OCI-LY1 (cell line): ENCODE data around the gene FRAS1.

Source experiments
- H2AFZ ChIP-seq: fragments of 200-600 bp; sonication (generic), shearing (Covaris generic); 2 replicates; pipeline ENCODE4 v1.6.0; 2014; ENCODE audit warnings: antibody characterized with exemption, mild to moderate bottlenecking, low read length
- H3F3A ChIP-seq: fragments of 200-600 bp; sonication (generic), shearing (Covaris generic); 2 replicates; pipeline ENCODE4 v1.6.0; 2014; ENCODE audit warnings: mild to moderate bottlenecking, antibody characterized with exemption, low read length, moderate library complexity; ENCODE audit not compliant: insufficient read depth
- H3K27ac ChIP-seq: fragments of 200-600 bp; sonication (generic); 2 replicates; pipeline ENCODE4 v1.5.1; 2014; ENCODE audit warnings: low read length, mixed run types, mild to moderate bottlenecking, low read depth; ENCODE audit not compliant: poor library complexity, severe bottlenecking
- H3K27me3 ChIP-seq: fragments of 200-600 bp; sonication (generic); 2 replicates; pipeline ENCODE4 v1.6.0; 2014; ENCODE audit warnings: antibody characterized with exemption, mild to moderate bottlenecking, low read length, moderate library complexity; ENCODE audit not compliant: insufficient read depth
- H3K36me3 ChIP-seq: fragments of 200-600 bp; sonication (generic); 2 replicates; pipeline ENCODE4 v1.6.1; 2014; ENCODE audit warnings: mild to moderate bottlenecking, antibody characterized with exemption, low read length, moderate library complexity, mixed read lengths; ENCODE audit not compliant: insufficient read depth
- H3K4me1 ChIP-seq: fragments of 200-600 bp; sonication (generic); 2 replicates; pipeline ENCODE4 v1.5.1; 2014; ENCODE audit warnings: mild to moderate bottlenecking, low read length, moderate library complexity; ENCODE audit not compliant: insufficient read depth, severe bottlenecking
- H3K4me2 ChIP-seq: fragments of 200-600 bp; sonication (generic), shearing (Covaris generic); 2 replicates; pipeline ENCODE4 v1.6.1; 2014; ENCODE audit warnings: low read length
- H3K4me3 ChIP-seq: fragments of 200-600 bp; sonication (generic); 2 replicates; pipeline ENCODE4 v1.5.1; 2014; ENCODE audit warnings: low read length, low read depth, mild to moderate bottlenecking, mixed read lengths; ENCODE audit not compliant: poor library complexity, severe bottlenecking
- H3K79me2 ChIP-seq: fragments of 200-600 bp; shearing (Covaris generic); 2 replicates; pipeline ENCODE4 v1.6.1; 2016; ENCODE audit warnings: mixed run types, low read length, mixed read lengths; ENCODE audit not compliant: insufficient read depth
- H3K9ac ChIP-seq: fragments of 200-600 bp; sonication (generic), shearing (Covaris generic); 2 replicates; pipeline ENCODE4 v1.6.1; 2014; ENCODE audit warnings: mild to moderate bottlenecking, low read length, mixed read lengths
- H3K9me2 ChIP-seq: fragments of 200-600 bp; sonication (generic), shearing (Covaris generic); 2 replicates; pipeline ENCODE4 v1.6.1; 2014; ENCODE audit warnings: low read depth, mild to moderate bottlenecking, low read length, mixed read lengths
- H3K9me3 ChIP-seq: fragments of 200-600 bp; shearing (Covaris generic); 2 replicates; pipeline ENCODE4 v1.6.1; 2014; ENCODE audit warnings: low read length, mixed read lengths
- H4K20me1 ChIP-seq: fragments of 200-600 bp; sonication (generic), shearing (Covaris generic); 2 replicates; pipeline ENCODE4 v1.6.0; 2016; ENCODE audit warnings: mild to moderate bottlenecking, low read length; ENCODE audit not compliant: insufficient read depth
- EZH2 ChIP-seq: fragments of 200-600 bp; sonication (generic), shearing (Covaris generic); IDR thresholded peaks from 2 replicates; pipeline ENCODE4 v1.8.0; 2017; ENCODE audit warnings: borderline replicate concordance, mixed run types, mild to moderate bottlenecking, antibody characterized with exemption, low read length, moderate library complexity, mixed read lengths
- TF ChIP-seq, protein P1 (sequence below): fragments of 200-600 bp; sonication (generic), shearing (Covaris generic); IDR thresholded peaks from 2 replicates; pipeline ENCODE4 v1.5.1; 2017; ENCODE audit warnings: mild to moderate bottlenecking, antibody characterized with exemption, low read length, moderate library complexity, mixed read lengths

Gene FRAS1

DNA sequence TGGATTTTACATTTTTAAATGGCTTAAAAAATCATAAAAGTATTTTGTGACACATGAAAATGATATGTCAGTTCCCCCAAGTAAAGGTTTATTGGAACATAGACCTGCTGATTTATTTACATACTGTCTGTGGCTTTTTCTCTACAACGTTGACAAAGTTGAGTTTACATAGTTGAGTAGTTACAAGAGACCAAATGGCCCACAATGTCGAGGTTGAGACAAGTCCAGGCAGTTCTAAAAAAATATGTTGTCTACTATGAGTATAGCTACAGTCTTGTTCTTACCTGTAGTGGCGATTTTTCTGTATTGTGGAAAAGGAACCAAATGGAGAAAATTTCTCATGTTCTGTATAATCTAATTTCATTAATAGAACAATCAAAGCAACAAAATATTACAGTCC is 163.2 kb downstream of the FRAS1 start:
- no peaks in the 10 kb centered on the region for H3K27me3 ChIP-seq
- no peaks in the 10 kb centered on the region for H4K20me1 ChIP-seq
- TF ChIP-seq, protein P1, sequence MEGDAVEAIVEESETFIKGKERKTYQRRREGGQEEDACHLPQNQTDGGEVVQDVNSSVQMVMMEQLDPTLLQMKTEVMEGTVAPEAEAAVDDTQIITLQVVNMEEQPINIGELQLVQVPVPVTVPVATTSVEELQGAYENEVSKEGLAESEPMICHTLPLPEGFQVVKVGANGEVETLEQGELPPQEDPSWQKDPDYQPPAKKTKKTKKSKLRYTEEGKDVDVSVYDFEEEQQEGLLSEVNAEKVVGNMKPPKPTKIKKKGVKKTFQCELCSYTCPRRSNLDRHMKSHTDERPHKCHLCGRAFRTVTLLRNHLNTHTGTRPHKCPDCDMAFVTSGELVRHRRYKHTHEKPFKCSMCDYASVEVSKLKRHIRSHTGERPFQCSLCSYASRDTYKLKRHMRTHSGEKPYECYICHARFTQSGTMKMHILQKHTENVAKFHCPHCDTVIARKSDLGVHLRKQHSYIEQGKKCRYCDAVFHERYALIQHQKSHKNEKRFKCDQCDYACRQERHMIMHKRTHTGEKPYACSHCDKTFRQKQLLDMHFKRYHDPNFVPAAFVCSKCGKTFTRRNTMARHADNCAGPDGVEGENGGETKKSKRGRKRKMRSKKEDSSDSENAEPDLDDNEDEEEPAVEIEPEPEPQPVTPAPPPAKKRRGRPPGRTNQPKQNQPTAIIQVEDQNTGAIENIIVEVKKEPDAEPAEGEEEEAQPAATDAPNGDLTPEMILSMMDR, result no peak
- no peak for TF ChIP-seq EZH2
- H3K4me3 ChIP-seq, result no peak overlapping the region
- H3F3A ChIP-seq, result no peaks in the 10 kb centered on the region
- no peak overlapping the region for H3K9ac ChIP-seq
- H3K79me2 ChIP-seq, result no peaks in the 10 kb centered on the region
- H3K9me2 ChIP-seq, result no peaks in the 10 kb centered on the region
- no peaks in the 10 kb centered on the region for H3K9me3 ChIP-seq
- H3K4me1 ChIP-seq, result no peaks in the 10 kb centered on the region
- no peak overlapping the region for H3K4me2 ChIP-seq
- H3K27ac ChIP-seq, result no peak overlapping the region
- H3K36me3 ChIP-seq, result no peaks in the 10 kb centered on the region
- no peak overlapping the region for H2AFZ ChIP-seq

GRCh38 chr4:78222575-78223186 is 165.6 kb downstream of the FRAS1 start:
- Histone ChIP-seq H3K36me3 (no peaks in the 10 kb centered on the region), H3K79me2 (no peaks in the 10 kb centered on the region), H4K20me1 (no peaks in the 10 kb centered on the region), H3K4me2 (no peak overlapping the region), H3K27me3 (no peaks in the 10 kb centered on the region), H3K9me3 (no peaks in the 10 kb centered on the region), H3F3A (no peaks in the 10 kb centered on the region), H3K27ac (no peak overlapping the region), H3K9ac (no peak overlapping the region), H3K9me2 (no peaks in the 10 kb centered on the region), H3K4me1 (no peaks in the 10 kb centered on the region), H2AFZ (no peak overlapping the region), H3K4me3 (no peak overlapping the region)
- TF ChIP-seq, protein P1, result no peak
- TF ChIP-seq EZH2, result no peak

DNA sequence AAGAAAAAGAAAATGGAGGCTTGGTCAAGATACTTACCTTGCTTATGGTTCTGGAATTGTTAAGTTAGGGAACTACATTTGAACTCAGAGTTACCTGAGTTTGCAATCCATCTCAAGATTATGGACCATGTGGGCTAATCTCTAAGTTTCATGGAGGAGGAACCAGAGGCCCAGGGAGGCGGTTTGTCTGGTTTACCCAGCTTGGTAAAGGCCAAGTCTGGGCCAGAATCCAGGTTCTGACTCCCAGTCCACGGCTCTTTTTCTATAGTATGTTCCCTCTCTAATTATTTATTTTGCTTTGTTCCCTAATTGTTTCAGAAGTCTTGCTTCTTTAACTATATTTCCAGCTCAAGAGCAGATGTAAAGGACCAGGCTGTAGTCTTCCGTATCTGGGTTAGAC is 168.1 kb downstream of the FRAS1 start:
- H3K4me3 ChIP-seq, result no peak overlapping the region

More for the DNA sequence above, 168.1 kb downstream of the FRAS1 start:
- Histone ChIP-seq H3F3A (no peaks in the 10 kb centered on the region), H3K4me1 (no peaks in the 10 kb centered on the region), H3K79me2 (no peaks in the 10 kb centered on the region), H3K27ac (no peak overlapping the region), H4K20me1 (no peaks in the 10 kb centered on the region), H3K27me3 (no peaks in the 10 kb centered on the region), H3K9me3 (no peaks in the 10 kb centered on the region), H3K4me2 (no peak overlapping the region), H3K9ac (no peak overlapping the region), H2AFZ (no peak overlapping the region), H3K36me3 (no peaks in the 10 kb centered on the region), H3K9me2 (no peaks in the 10 kb centered on the region)
- no peak for TF ChIP-seq EZH2
- TF ChIP-seq, protein P1, result no peak
